PC-9 (cell line): ENCODE measurements around the gene CCP110.

Experiments used
- EZH2 ChIP-seq: fragments of 200-600 bp; sonication (generic); IDR thresholded peaks from 2 replicates; pipeline ENCODE4 v1.8.0; 2017; ENCODE audit warnings: antibody characterized with exemption, low read depth
- TF ChIP-seq, protein P1 (sequence below): fragments of 200-600 bp; sonication (generic); conservative IDR thresholded peaks from 2 replicates; pipeline ENCODE4 v1.6.1; 2017; ENCODE audit warnings: mixed run types, antibody characterized with exemption, mild to moderate bottlenecking, moderate library complexity

DNA sequence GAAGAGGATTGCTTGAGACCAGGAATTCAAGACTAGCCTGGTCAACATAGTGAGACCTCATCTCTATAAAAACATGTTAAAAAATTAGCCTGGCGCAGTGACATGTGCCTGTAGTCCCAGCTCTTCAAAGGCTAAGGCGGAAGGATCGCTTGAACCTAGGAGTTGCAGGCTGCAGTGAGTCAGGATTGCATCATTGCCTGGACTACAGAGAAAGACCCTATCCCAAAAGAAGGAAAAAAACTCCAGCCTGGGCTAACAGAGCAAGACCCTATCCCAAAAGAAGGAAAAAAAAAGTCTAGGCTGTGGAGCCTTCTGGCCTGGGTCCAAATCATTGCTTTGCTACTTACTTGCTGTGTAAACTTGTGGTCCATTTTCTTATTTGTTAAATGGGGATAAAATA is 4.9 kb downstream of the CCP110 start:
- TF ChIP-seq, protein P1, sequence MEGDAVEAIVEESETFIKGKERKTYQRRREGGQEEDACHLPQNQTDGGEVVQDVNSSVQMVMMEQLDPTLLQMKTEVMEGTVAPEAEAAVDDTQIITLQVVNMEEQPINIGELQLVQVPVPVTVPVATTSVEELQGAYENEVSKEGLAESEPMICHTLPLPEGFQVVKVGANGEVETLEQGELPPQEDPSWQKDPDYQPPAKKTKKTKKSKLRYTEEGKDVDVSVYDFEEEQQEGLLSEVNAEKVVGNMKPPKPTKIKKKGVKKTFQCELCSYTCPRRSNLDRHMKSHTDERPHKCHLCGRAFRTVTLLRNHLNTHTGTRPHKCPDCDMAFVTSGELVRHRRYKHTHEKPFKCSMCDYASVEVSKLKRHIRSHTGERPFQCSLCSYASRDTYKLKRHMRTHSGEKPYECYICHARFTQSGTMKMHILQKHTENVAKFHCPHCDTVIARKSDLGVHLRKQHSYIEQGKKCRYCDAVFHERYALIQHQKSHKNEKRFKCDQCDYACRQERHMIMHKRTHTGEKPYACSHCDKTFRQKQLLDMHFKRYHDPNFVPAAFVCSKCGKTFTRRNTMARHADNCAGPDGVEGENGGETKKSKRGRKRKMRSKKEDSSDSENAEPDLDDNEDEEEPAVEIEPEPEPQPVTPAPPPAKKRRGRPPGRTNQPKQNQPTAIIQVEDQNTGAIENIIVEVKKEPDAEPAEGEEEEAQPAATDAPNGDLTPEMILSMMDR, result no peak
- TF ChIP-seq EZH2, result no peak
